Retina (tissue), 1 donor: Measurements from ENCODE around the gene PRSS57.
"Not testable (repeated sequence)": the region's sequence is repeated elsewhere in the genome, so short reads cannot be mapped to it uniquely, and the experiment has no call there.

Experiments used
- DNase-seq: peaks from one replicate; pipeline ENCODE4 v3.0.0-alpha.2; 2016

The PRSS57 gene

DNA sequence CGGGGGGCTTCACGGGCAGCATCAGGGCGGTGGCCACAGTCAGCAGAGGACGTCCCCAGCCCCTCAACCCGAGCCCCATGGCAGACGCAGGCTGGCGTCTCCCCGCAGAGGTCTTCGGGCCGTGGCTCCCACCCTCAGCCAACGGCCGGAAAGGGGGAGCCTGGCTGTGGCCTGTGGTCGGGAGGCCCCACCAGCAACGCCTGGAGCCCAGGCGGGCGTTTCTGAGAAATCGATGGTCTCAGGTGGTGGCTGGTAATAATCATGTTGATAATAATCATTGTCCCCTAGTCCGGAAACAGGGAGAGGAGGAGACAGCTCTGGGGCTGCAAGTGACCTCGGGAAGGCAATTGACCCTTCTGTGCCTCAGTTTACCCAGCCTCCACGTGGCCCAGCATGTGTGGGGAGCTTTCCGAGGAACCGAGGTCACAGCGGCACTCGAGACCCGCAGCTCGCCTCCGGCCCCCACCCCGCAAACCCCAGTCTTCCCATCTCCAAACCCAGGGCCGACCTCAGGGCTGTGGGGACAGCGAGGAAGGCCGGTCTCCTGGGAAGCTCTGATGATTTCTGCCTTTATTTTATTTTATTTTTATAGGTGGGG is at the start of gene PRSS57:
PRSS57 (minus strand) TSS at position 101 of the 598 bp plus-strand sequence; CDS start at position 79, 22 bp downstream.
- DNase-seq, result no peak

DNA sequence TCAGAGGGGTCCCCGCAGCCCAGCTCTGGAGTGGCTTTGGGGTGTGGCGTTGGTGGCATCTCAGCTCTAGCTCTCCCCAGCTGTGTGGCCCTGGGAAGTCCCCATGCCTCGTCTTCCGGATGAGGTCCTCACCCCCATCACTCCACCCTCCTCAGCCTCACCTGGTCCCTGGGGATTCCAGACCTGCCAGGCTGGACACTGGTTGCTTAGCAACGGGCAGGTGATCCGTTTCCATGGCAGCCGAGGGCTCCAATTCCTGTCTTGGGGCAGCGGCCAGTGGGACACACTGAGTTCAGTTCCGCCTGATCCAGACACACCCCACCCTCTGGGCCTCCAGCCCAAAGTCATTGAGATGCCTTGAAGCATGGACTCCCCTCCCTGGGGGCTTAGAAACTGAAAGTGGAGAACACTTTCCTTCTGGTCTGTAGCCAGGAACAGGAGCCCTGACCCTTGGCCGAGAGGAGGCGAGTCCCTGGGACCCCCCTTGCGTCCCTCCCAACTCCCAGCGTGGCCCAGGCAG is 48.0 kb upstream of the PRSS57 start:
- no peak for DNase-seq

DNA sequence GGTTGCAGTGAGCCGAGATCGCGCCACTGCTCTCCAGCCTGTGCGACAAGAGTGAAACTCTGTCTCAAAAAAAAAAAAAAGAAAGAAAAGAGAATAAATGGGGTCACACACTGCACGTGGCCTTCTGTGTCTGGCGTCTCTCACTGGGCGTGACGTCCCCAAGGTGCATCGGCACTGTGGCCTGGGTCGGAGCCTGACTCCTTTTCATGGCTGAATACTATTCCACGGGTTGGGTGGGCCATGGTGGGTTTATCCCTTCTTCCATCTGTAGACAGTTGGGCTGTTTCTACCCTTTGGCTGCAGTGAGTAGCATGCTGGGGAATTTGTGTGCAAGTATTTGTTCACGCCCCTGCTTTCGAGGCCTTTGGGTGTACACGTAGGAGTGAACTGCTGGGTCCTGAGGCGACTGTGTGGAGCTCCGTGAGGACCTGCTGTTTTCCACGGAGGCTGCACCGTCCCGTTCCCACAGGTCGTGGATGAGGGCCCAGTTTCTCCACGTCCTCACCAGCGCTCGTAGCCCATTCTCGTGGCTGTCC is 47.4 kb upstream of the PRSS57 start:
- no peak for DNase-seq

DNA sequence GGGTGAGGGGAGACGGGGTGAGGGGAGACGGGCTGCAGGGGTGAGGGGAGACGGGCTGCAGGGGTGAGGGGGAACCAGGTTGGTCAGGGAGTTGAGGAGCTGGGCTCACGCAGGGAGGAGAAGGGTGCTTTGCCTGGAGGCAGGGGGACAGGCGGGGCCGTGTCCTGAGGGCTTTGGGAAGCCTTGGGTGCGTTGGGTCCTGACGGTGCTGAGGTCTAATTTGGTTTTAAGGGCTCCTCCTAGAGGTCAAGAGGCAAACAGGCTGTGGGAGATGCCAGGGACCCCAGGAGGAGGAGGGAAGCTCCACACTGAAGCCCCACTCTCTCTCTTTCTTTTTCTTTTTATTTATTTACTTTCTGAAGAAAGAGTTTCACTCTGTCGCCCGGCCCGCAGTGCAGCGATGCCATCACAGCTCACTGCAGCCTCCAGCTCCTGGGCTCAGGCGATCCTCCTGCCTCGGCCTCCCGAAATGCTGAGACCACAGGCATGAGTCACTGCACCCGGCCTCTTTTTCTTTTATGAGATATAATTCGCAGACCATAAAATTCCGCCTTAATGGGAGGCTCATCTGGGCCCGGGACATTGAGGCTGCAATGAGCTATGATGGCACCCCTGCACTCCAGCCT is 46.4 kb upstream of the PRSS57 start:
- DNase-seq, result no peak

DNA sequence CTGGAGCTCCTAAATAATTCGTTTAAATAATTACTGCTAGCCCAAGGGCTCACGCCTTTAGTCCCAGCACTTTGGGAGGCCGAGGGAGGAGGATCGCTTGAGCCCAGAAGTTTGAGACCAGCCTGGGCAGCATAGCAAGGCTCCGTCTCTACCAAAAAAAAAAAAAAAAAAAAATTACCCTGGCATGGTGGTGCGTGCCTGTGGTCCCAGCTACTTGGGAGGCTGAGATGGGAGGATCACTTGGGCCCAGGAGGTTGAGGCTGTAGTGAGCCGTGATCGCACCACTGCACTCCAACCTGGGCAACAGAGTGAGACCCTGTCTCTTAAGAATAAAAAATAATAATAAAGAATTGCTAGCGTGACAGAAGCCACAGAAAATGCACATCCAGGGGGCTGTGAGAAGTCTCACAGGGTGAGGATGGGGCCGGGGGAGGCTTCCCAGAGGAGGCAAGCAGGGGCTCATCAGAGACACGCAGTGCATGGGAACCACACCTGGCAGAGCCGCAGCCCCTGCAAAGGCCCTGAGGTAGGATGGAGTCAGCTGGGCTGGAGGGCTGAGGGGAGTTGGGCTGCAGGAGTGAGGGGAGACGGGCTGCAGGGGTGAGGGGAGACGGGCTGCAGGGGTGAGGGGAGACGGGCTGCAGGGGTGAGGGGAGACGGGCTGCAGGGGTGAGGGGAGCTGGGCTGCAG is 45.7 kb upstream of the PRSS57 start:
- not testable (repeated sequence) for DNase-seq

DNA sequence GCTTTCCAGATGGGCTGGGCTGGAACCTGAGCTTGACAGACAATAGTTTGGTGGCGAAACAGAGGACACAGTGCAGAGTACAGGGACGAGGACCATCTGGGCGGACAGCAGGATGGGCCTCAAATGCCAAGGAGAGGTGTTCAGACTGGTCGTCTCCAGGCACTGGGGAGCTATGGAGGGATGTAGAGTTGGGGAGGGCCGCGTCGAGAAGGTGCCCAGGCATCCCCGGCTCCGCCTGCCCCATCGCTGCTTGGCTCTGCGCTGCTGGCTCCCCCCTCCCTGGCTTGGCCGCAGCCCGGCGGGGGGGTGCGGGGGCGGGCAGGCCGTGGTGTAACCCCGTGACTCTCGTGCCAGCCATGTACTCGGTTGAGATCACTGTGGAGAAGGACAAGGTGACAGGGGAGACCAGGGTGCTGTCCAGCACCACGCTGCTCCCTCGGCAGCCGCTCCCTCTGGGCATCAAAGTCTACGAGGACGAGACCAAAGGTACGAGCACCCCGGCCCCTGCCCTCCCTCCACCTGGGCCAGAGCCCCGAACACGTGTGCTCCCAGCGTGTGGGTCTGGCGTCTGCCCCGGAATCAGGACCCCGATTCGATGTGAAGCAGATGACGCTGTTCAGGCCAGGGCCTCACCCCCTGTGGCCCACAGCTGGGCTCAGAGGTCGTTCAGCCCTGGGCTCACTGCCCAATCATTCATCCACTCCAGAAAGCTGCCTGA is 44.9 kb upstream of the PRSS57 start:
- DNase-seq, result no peak

DNA sequence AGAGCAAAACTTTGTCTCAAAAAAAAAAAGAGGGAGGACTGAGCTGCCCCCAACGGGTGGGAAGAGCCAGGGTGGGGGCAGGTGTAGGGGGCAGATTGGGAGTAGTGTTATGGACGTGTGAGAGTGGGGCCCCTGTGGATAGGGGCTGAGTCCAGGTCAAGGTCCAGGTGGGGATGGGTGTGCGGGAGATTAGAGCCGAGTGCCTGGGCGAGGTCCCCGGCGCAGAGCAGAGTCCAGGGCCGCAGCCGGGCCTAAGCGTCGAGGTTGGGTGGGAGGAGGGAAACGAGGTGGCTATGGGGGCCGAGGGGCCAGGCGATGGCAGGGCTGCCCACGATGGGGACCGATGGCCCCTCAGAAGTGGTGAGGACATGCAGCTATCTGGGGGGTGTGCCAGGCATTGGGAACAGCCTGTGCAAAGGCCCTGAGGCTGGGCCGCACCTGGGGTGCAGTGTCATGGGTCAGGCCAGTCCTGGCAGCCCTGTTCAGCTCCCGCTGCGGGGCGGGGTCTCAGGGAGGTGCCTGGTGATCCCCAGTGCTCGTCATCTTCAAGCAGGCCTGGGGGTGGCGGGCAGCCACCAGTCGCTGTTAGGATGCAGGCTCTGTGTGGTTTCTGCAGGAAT is 43.4 kb upstream of the PRSS57 start:
- DNase-seq, result no peak

DNA sequence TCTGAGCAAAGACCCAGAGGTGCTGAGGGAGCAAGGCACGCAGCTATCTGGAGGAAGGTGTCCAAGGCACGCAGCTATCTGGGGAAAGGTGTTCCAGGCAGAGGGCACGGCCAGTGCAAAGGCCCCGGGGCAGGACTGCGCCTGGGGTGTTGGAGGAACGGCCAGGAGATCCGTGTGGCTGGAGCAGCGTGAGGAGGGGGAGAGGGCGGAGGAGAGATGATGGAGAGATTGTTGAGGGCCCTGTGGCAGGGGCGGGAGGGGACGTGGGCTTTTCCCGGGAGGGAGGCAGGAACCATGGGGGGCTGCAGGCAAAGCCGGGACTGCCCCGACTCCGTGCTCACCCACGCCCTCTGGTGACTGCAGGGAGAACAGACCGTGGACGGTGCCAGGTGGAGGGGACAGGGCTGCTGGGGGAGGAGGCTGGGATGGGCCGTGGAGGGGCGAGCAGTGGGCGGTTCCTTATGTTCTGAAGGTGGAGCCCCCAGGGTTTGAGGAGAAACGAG is 42.4 kb upstream of the PRSS57 start:
- no peak for DNase-seq

DNA sequence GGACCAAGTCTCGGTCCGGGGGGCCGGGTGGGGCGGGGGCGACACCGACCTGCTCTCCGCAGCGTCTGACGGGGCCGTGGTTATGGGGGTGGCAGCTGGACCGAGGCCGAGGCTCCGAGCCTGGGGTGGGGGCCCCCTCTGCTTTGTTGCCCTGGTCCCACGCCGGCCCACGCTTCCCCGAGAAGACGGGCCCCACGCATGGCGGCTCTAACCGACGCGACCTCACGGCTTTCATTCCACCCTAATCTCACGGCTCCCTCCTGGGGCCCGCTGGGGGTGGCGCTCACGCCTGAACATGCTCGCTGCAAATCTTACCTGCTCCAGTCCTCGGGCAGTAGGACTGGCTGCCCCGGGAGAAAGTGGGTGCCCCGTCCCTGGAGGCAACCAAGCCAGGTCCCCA is 40.9 kb upstream of the PRSS57 start:
- DNase-seq, result no peak

DNA sequence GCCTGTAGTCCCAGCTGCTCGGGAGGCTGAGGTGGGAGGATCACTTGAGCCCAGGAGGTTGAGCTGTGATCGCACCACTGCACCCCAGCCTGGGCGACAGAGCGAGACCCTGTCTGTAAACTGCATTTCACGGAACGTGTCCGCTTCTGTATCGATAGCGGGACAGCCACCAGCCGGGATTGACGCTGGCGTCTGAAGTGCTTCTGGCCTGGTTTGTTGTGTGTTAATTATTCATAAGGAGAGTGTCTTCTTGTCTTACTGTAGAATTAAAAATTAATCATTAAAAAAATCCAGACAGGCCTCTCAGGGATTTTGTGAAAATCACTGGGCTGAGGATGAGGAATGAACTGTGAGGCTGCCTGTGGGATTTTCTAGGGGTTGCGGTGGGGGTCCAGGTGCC is 39.5 kb upstream of the PRSS57 start:
- peak; percentile 37 for DNase-seq

DNA sequence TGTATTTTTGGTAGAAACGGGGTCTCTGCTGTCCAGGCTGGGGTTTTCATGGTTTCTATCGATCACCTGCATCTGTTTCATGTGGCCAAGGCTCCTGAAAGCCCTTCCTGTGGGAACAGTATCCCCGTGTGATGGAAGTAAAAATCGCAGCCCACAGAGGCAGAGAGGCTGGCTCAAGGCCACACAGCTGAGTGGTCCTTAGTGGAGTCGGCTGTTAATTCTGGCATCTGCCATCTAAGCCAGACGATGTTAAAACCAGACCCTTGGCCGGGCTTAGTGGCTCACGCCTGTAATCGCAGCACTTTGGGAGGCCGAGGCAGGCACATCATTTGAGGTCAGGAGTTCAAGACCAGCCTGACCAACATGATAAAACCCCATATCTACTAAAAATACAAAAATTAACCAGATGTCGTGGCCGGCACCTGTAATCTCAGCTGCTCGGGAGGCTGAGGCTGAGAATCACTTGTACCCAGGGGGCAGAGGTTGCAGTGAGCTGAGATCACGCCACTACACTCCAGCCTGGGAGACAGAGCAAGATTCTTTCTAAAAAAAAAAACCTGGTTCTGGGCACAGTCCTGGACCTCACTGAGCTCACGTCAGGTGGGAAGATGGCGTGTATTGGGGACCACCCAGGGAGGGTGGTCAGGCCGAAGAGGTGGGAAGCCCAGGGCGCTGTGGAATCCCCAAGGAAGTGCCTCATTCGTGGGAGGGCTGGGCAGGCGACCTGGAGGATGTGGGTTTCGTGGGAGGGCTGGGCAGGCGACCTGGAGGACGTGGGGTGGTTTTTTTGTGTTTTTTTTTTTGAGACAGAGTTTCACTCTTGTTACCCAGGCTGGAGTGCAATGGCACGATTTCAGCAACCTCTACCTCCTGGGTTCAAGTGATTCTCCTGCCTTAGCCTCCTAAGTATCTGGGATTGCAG is 37.2 kb upstream of the PRSS57 start:
- no peak for DNase-seq

DNA sequence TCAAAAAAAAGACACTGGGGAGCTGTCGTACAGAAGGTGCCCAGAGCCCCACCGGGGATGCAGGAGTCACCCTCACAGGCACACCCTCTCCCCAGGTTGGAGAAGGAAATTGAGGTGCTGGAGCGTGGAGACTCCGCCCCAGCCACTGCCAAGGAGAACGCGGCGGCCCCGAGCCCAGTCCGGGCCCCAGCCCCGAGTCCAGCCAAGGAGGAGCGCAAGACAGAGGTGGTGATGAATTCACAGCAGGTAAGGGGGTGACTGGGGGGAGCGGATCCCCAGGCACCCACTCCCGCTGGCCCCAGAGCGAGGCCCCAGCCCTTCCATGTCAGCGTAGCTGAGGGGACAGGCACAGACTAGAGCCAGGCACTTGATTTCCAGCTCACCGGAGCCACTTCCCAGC is 35.7 kb upstream of the PRSS57 start:
- DNase-seq, result no peak

DNA sequence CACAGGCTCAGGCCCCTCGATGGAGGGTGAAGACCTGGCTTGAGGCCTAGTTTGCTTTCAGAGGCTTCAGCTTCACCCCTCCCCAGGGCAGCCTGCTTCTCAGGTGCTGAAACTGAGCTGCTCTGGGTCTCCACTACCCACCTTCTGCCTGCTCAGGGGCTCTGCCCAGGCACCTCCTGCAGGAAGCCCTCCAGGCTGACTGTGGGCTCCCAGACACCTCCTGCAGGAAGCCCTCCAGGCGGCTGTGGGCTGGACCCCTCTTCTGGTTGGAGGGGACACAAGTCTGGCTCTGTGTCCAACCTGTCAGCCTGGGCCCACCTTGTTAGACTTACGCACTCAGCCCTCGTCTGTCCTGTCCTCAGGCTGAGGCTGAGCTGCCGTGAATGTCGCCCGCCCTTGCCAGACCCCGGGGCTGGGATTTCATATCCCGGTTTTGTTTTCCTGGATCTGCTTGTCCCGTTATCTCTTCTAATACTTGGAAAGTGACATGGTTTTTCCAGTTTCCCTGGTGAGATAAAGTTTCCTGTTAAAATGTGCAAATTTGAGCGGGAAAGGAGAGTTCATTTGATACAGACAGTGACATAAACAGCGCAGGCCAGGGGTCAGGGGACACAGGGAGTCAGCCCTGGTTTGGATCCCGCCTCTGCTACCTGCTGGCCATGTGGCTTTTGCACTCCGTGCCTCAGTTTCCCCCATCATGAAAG is 34.9 kb upstream of the PRSS57 start:
- no peak for DNase-seq

DNA sequence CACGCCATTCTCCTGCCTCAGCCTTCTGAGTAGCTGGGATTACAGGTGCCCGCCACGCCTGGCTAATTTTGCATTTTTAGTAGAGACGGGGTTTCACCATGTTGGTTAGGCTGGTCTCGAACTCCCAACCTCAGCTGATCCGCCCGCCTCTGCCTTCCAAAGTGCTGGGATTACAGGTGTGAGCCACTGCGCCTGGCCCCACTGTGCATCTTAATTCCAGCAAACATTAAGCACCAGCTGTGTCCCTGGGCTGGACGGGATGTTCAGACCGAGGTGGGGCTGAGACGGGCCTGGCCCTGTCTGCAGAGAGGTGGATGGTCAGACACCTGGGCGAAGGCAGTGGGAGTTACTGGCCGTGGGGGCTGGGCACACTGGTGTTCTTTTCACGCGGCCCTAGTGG is 34.3 kb upstream of the PRSS57 start:
- not testable (repeated sequence) for DNase-seq

DNA sequence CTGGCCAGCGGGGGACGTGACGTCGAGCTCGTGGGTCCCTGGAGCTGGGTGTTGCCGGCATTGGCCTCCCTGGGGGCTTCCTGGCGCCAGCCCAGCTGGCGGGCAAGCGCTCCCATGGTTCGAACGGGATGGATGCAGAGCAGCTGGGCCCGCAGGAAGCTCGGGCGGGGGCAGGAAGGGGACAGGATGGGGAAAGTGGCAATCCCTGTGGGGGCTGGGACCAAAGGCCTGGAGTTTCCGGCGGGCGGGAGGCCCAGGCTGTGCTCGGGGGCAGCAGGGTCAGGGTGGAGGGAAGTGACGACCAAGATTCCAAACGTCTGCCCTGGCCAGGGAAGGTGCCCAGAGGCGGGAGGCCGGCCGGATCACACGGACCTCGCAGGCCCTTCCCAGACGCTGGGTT is 32.8 kb upstream of the PRSS57 start:
- DNase-seq, result no peak

DNA sequence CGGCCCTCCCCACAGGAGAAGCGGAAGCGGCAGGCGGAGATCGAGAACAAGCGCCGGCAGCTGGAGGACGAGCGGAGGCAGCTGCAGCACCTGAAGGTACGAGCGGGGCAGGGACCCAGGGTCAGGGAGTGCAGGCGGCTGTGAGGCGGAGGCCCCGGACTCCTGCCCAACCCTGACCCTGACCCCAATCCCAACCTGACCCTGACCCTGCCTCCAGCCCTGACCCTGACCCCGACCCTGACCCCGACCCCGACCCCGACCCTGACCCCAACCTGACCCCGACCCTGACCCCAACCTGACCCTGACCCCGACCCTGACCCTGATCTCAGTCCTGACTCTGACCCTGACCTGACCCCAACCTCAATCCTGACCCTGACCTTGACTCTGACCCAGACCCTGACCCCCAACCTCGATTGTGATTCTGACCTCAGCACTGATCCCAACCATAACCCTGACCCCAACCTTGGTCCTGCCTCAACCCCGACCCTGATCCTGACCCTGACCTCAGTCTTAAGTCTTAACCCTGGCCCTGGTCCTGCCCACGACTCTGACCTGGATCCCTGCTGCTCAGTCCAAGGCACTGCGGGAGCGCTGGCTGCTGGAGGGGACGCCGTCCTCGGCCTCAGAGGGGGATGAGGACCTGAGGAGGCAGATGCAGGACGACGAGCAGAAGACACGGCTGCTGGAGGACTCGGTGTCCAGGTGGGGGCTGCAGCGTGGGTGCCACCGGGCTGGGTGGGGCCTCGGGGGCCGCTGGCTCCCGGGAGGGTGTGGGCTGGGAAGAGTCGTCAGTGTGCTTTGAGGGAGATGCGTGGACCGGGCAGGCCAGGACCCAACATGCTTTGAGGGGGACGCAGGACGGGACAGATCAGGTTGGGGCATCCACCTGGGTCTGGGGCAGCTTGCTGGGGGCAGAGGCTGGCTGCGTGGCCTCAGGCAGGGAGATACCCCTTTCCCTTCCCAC is 32.0 kb upstream of the PRSS57 start:
- no peak for DNase-seq

DNA sequence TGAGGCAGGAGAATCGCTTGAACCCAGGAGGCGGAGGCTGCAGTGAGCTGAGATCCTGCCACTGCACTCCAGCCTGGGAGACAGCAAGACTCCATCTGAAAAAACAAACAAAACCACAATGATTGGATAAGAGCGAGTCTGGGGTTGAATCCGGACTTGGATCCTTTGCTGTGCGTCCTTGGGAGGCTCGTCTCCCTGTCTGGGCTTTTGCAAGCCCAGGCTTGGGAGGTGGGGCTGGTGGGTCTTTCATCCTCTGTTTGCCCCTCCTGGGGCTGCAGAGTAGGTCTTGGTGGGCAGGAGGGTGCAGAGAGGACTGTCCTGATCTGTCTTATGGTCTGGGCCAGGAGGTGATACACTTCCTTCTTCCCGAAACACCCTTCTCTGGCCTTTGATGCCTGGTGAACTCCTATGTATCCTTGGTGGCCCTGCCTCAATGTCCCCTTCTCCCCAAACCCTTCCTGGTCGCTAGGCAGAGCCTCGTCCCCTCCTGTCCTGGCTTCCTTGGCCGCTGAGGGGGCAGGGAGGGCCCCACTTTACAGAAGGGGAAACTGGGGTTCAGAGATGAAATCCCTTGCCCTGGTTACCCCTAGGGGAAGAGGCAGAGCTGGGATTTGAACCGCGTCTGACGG is 30.3 kb upstream of the PRSS57 start:
- DNase-seq, result no peak

DNA sequence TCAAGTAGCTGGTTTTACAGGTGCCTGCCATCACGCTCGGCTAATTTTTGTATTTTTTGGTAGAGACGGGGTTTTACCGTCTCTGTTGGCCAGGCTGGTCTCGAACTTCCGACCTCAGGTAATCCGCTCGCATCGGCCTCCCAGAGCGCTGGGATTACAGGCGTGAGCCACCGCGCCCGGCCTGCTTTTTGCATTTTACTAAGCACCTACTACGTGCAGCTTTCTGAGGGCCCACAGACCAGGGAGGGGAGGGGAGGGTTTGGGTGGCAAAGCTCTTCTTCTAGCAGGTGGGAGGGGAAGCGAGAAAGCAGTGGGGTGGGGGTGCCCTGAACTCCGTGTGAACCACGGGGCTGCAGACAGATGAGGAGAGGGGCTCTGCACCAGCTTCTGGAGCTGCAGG is 28.5 kb upstream of the PRSS57 start:
- DNase-seq, result no peak

DNA sequence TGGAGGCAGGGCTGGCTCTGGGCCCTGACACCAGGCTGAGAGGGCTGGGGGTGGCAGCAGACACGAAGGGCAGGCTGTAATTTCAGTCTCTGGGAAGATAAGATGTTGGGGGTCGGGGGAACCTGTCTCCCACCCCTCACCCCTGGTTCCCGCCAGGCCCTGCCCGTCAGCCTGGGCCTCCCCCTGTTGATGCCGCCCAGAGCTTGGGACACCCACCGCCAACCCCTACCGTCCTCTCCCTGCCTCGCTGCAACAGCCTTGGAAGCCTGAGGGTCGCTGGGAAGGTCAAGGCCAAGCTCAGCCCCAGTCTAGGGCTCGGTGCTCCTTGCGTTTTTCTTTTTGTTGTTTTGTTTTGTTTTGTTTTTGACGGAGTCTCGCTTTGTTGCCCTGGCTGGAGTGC is 28.0 kb upstream of the PRSS57 start:
- no peak for DNase-seq
